HG02759 (cell line): Measurements from ENCODE around the gene MSRB3.
"Not testable (repeated sequence)": the region's sequence is repeated elsewhere in the genome, so short reads cannot be mapped to it uniquely, and the experiment has no call there.

ENCODE experiments used
- ATAC-seq: cut with Tn5 transposase; IDR thresholded peaks from one replicate; pipeline ENCODE4 v1.9.1; 2021; ENCODE audit warnings: mild to moderate bottlenecking, moderate library complexity; ENCODE audit not compliant: unreplicated experiment

MSRB3 gene

DNA sequence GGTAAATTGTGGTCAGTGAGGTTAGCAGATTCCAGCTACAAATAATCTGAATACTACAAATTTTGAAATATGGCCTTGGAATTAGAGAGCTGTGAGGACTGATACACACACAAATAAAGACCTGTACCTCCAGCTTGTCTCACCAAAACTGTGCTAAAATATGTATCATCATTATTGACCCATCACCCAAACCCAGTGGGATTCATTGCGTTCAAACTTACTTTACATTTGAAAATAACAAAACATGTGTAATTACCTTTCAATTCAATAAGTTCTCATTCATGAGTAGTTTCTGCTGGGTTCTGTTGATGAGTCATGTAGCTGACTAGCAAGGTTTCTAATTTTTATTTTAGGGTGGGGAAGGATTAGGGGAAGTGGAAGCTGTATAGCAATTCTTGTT, 170.9 kb downstream of the MSRB3 start:
- no peak for ATAC-seq

DNA sequence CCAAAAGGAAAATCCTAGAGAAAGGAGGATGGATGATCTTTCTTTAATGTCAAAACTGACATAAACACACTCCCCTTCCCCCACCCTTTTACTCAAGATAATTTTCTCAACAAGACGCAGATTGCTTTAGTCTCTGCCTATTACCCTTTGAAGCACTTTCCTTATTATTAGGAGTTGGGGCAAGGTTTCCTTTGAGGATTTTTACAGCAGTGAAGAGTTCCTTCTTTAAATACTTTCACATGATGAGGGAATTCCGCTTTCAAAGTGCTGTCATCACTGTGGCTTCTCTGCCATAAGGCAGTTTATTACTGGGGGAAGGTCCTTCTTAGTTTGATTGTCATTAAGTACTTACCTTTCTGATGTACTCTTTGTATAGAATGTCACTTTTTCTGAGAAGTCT, 172.1 kb downstream of the MSRB3 start:
- no peak for ATAC-seq

- ATAC-seq = no peak
Observed at GRCh38 chr12:65454115-65454787, 175.8 kb downstream of the MSRB3 start.

GRCh38 chr12:65457341-65457740, 178.9 kb downstream of the MSRB3 start:
- ATAC-seq = not testable (repeated sequence)

DNA sequence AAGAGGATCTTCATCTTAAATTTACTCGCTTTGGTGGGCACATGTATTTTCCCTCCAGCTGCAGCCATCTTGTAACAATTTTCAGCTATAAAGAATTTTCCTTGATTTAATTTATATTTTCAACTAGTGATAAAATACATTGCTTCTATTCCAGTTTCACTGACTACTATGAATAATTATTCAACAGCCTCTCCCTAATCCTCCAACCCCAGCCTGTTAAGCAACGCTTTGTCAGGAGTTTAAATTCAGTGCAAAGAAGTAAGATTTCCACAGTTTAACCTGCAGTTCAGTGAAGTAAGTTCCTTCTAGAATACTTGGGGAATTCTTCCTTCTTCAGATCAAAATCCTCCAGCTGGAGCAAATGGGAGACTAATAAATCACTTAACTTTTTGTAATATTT, 180.2 kb downstream of the MSRB3 start:
- no peak for ATAC-seq

DNA sequence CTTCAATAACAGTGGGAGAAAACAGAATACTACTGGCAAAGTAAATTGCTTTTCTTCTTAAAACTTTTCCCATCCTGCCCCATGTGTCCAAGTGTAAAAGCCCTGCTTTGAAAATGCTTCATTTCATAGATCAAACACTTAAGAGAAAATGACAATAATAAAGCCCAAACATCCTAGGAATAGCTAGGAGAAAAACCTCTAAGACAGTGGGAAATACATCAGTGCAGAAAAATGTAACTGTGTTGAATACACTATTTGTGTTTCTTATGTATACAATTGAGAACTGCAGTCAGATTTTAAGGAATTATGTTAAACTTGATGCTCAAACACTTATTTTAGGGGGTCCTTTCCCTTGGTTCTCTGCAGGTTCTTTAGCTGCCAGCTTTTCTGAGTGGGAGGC, 181.1 kb downstream of the MSRB3 start:
- ATAC-seq = no peak

DNA sequence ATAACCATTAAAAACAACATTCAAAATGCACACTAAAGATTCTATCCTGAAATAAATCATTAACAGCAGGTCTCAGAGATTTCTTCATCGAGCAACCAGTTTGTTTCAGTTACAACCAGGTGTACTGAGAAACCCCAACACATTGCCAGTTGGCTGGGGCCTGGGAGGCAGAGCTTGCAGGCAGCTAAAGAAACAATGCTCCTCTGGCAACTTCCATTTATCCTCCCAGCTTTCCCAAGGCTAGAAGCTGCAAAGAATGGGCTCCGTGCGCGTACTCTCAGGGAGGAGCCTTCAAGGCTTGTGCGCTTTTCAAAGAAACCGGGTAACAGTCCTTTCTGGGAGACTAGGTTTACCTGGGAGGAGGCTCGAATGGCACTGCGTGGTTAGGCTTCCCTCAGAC, 181.6 kb downstream of the MSRB3 start:
- no peak for ATAC-seq

- ATAC-seq = no peak
Observed at GRCh38 chr12:65461017-65461416, 182.5 kb downstream of the MSRB3 start.

DNA sequence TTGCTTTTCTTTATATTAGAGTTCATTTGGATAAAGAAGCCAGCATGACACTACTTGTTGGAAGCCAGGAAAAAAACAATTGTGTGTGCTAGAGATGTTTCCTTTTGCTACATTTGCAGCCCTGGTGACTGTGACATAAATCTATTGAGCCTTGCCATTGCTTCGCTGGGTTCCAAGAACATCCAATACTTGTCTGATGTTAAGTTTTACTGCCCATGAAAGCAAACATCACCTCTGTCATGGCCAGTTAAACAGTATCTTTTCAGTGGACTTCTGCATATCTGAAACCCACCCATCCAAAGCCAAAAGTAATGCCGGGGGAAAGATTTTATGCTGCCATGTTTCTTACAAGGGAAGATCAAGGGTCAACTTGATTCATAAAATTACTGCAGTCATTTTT, 184.0 kb downstream of the MSRB3 start:
- no peak for ATAC-seq

- ATAC-seq = no peak
Observed at GRCh38 chr12:65463082-65463481, 184.6 kb downstream of the MSRB3 start.

GRCh38 chr12:65463611-65464010, 185.1 kb downstream of the MSRB3 start:
- no peak for ATAC-seq

DNA sequence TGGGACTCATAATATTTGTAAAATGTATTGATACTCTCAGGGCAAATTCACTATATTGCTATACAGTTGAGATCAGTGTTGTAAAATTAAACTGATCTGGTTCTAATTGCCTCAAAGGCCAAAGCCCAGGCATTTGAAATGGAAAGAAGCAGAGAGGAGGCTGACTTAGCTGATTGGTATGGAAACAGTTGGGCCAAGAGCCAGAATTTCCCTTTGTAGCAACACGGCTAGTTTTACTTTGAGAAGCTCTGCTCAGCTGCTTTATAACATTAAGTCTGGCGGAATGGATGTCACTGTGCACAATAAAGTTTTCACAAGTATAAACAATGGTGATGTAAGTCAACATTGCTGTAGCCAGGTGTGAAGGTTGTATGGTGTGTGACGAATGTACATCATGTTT, 186.4 kb downstream of the MSRB3 start:
- ATAC-seq = no peak

DNA sequence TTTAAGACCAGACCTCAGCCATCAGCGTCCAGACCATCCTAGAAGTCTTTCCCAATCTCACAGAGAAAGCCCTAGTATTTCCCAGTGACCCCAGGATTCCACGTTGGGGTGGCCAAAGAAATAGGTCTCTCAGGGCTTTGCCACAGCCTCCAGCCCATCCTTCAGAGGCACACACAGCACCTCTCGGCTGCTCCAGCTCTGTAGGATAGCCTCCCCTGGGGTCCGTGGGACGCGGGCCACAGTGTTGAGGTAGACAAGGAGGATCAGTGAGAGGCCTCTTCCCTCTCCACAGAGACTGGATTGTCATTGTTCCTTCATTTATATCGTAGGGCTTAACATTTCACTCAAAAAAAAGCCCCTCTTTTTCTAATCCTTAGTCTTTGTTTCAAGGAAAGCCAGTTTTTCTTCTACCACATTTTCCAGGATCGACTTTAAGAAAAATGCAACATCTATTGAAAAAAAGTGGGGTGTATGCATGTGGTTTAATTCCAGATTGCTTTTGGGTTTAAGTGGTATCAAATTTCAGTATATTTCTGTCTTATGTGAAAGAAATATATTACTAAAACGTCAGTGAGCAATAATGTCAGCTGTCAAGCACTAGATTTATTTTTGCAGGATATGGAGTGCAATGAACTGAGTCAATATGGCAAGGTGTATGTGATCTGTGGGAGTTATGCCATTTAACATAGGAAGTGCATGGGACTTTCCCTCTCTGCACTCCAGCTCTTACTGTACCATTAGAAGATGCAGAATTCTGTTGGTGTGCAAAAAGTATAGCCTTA, 187.5 kb downstream of the MSRB3 start:
- ATAC-seq = no peak

DNA sequence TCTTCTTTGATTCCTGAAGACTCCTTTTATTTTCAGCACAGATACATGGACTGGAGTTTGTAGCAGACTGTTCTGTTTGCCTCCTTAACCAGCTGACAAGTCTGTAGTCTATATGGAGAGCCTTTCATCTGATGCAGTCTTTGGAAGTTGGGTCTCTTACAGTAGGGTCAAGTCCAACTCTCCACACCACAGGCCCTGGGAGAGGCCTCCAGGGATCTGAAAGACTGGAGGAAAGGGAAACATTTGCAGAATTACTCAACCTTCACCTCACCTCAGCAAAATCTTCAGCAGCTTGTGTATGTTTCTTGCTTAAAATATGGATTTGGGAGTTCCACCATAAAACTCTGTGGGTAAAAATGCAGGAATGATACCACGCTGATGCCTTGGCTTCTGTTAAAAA, 188.4 kb downstream of the MSRB3 start:
- no peak for ATAC-seq

DNA sequence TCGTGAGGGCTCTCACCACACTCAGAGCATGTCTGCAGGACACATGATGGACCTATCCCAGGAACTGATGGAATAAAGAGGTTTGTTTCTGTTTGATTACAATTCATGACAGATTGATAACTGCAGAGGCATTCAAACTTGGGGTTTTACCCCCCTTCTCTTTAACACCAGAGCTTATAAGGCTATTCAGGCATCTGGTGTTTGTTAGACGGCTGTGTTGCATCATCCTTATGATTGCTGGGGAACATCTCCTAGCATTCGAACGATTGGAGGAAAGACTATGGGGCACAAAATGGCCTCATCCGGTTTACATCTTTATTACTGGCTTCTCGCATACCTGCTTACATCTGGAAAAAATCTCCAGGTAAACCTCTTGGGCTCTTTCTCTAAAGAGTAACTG, 191.8 kb downstream of the MSRB3 start:
- ATAC-seq = no peak

DNA sequence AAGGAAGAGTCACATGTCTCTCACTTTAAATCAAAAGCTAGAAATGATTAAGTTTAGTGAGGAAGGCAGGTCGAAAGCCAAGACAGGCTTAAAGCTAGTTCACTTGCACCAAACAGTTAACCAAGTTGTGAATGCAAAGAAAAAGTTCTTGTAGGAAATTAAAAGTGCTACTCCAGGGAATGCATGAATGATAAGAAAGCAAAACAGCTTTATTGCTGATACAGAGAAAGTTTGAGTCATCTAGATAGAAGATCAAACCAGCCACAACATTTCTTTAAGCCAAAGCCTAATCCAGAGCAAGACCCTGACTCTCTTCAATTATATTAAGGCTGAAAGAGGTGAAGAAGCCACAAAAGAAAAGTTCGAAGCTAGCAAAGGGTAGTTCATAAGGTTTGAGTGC, 193.6 kb downstream of the MSRB3 start:
- ATAC-seq = no peak

DNA sequence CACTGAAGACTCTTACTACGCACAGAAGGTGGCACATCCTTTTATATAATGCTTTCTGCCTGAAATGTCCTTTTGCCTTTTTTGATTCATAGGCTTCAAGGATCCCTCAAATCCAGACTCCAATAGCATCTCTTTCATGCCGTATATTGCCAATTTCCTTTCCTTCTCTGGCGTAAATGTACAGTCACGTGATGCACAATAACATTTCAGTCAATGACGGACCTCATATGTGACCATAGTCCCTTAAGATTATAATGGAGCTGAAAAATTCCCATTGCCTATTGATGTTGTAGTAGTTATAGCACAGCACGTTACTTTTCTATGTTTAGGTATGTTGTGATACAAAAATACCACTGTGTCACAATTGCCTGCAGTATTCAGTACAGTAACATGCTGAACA, 196.3 kb downstream of the MSRB3 start:
- no peak for ATAC-seq

DNA sequence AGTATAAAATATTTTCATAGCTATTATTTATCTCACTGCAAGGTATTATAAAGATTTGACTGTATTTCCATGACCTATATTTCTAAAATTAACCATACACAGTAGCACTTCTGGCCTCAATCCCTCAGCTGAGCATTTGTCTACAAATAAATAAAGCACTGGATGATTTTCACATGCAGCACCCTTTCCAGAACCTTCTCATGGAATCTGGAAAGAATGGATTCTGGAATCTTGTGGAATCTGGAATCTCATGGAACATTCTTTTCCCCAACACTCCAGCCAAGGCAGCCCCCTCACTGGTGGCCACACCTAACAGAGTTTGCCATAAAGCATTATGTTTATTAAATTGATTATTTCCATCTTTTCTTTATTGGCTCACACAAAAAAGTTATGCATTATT, 199.2 kb downstream of the MSRB3 start:
- ATAC-seq = no peak

GRCh38 chr12:65483891-65484516, 205.5 kb downstream of the MSRB3 start:
- not testable (repeated sequence) for ATAC-seq

- ATAC-seq = no peak
Observed at GRCh38 chr12:65488197-65488596, 209.7 kb downstream of the MSRB3 start.

- no peak for ATAC-seq
Observed at GRCh38 chr12:65490250-65490649, 211.8 kb downstream of the MSRB3 start.
